Stimulated activated CD4-positive, alpha-beta T cell treated with anti-CD3 and anti-CD28 coated beads, Interleukin-15, amount 100 ng/mL, for 1 hour (primary cell): ENCODE measurements around the gene F13A1.

Experiments
- DNase-seq, 2 donors: peaks; one replicate each; pipeline ENCODE4 v3.0.0-alpha.2; 2020; ENCODE audit warnings: low read depth in 1 of 2, low spot score in 1 of 2

The F13A1 gene

GRCh38 chr6:6195080-6195479 lies 125.4 kb downstream of the F13A1 start:
- DNase-seq = no peak

- DNase-seq = no peak
These were observed 127.2 kb downstream of the F13A1 start for GRCh38 chr6:6193221-6193745.

GRCh38 chr6:6191909-6192308 lies 128.6 kb downstream of the F13A1 start:
- DNase-seq = no peak

DNA sequence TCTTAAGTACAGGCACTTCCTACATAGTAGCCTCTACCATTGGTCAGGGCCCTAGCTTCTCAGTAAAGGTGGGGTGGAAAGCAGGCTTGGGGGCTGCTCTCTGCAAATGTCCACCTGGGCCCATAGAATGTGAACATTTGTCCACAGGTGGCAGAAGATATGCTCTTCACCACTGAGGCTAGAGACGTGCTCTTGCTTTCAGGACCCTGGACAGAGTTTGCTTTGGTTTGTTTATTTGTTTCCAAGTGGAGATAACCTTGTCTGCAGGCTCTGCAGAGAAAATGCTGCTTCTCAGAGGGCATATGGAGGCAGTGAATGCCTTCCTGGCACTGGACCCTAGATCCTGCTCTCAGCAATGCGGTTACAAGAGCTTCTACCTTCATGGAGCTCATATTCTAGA lies 129.0 kb downstream of the F13A1 start:
- DNase-seq = no peak

DNA sequence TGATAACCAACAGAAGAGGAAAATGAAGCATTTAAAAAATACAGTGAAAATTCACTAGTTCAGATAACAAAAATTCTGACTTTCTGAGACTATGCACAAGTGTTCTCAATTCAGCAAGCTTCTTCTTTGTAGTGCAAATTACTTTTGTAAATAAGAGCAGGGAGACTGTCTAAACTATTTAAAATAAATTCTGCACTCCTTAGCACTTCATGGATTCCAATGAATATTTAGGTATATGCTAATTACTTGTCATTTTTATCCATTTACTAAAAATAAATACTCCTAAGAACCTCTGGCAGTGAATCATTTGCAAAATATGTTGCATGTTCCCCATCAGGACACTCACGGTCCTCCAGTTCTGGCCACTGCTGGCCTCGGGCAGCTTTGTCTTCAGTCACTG lies 139.8 kb downstream of the F13A1 start:
- DNase-seq = no peak

DNA sequence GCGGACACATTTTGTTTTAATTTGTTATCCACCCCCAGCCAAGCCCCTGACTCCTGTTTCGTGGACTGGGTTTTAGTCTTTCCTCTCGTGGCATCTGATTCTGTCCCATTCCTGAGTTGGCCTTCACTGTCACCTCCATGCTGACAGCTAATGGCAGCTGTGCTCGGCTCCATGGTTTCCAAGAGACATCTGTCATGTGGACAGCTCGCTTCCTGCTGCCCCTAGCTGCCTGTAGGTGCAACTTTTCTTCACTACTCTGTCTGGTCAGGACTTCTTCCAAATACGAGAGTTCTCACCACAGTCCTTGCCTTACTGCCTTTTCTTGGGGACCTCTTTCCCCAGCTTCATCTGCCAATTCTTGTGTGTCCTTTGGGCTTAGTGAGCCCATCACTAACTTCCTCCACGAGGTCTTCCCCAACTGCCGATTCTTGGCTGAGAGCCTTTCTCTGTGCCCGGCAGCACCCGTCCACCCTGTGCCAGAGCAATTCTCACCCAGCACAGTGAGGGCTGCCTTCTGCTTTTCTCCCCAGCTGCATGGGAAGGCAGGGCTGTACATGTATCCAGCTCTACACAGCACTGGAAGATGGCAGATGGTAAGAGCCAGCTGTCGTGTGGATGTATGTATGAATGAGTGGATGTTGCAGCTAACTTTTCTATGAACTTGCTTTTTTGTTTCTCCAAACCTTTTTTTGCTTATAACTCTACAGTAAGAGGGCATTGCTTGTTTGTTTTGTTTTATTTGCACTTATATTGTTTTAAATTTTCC lies 140.4 kb downstream of the F13A1 start:
- DNase-seq = no peak

GRCh38 chr6:6178795-6179194 lies 141.7 kb downstream of the F13A1 start:
- DNase-seq = no peak

DNA sequence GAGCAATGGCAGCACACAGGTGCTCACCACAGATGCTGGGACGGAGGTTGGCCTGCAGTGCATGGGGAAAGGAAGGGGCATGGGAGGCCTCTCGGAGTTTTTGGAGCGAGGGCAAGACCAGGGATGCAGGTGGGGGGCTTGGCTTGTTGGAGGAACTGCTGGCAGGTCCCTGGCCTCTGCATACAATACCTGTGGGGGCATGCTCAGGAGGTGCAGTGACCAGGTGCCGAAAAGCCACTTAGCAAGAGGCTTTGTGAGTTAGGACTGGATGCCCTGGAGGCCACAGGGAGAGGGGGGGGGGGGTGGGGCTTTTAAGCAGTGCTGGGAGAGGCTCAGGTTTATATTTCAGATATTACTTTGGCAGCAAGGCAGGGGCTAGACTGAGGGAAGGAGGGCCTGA lies 142.7 kb downstream of the F13A1 start:
- DNase-seq = no peak

- no peak for DNase-seq
These were observed 143.8 kb downstream of the F13A1 start for GRCh38 chr6:6176586-6177228.

DNA sequence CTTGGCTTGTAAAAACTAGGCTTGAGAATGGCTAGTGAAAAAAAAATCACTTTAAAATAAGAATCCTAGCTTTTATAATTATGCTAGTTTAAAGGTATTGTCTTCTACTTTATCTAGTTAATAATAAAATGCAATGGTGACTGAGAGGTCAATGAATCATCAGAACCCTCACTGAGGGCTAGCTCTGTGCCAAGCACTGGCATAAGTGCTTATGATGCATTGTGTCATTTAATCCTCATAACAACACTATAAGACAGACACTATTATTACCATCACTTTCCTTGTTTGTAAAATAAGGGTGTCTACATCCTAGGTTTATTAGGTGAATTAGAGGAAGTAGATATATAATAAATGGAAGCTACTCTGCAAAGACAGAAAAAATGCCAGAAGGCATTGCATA lies 144.3 kb downstream of the F13A1 start:
- no peak for DNase-seq

DNA sequence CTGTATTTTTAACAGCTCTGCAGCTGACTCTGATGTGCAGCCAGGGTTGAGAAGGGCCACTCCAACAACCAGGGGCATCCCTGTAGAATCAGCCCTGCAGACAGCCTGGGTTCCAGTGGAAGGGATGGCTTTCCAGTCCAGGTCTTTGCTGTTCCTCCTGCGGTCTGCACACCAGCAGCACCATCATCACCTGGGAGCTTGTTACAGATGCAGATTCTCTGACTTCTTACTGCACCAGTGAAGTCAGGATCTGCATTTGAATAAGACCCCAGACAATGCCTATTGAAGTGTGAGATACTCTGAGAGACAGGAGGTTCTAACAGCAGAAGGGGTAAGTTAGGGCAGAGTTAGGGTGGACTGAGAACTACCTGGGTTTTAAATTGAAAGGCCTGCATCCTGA lies 151.3 kb downstream of the F13A1 start:
- no peak for DNase-seq

- no peak for DNase-seq
These were observed 154.4 kb downstream of the F13A1 start for GRCh38 chr6:6166064-6166463.

DNA sequence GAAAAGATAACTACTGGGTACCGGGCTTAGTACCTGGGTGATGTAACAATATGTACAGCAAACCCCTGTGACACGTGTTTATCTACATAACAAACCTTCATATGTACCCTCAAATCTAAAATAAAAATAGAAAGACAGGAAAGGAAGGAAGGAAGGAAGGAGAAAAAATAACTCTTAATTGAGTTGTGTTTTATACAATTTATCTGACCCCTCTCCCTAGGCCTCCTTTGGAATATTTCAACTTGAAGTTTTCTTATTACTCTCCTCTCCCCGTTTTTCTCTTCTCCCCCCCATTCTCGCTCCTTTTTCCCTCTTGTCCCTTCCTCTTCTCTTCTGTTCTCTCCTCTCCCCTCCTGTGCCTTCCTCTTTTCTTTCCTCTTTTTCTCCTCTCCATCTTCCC lies 156.1 kb downstream of the F13A1 start:
- no peak for DNase-seq

DNA sequence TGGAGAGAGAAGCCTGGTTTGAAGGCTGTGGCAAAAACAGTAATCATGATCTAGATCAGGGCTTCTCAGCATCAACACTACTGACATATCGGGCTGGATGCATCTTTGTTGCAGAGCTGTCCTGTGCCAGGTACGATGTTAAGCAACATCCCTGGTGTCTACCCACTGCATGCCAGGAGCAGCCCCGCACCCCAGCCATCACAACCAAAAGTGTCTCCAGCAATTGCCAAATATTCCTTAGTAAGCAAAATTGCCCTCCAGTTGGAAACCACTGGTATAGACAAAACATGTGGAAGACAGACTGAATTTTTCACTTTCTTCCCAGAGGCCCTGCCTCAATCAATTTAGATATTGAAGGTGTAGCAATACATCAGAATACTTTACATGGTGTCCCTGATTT lies 166.1 kb downstream of the F13A1 start:
- DNase-seq = no peak

- DNase-seq = no peak
These were observed 168.4 kb downstream of the F13A1 start for GRCh38 chr6:6152060-6152459.

DNA sequence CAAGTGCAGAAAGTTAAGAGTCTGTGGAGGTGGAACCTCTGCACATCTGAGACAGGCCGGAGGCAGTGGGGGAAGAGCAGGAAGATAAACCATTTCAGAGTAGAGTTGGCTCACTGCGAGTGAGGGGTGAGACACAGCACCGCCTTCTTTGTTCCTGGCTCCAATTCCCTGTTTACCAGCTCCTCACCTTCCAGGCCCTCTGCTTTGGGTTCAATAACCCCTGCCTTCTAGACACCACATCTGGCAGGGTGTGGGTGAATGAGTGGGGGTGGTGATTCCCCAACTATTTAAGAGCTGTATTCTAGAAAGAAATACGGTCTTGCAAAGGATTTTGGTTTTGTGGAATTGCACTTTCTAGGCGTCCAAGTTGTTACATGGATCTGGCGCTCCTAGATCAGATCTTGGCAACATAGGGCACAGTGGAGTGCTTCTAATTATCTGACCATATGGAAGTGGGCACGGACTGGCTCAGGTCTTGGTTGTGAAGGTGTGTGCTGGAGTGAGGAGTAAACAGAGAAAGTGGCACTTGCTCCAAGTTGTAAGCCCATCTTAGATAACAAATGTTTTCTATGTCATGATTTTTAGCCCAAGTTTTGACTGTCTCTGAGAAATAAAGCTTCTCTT lies 172.2 kb downstream of the F13A1 start:
- DNase-seq = no peak

DNA sequence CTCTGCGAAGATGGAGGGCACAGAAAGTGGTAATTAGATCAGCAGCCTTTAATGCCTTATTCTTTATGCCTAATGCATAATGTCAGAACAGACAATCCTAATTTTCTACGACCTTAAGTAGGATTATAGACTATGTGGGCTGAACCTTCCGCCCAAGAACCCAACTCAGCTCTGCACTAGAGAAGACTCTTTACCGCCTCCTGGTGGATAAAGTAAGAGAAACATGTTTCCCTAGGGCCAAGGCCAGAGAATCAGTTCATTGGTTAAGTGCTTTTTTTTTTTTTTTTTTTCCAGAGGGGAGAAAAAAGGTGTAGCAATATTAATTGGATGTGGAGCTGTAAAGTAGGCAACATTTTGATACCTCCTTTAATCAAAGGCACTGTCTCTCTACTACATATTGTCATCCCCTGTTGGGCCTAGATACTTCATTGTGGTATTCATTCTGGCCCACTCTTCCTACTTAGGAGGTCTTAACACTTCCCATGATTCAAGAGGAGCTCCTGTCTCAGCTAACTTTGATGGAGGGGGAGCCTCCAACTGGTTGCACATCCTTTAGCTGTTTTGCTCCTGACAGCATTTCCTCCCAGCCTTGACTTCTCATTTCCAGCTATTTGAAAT lies 188.9 kb downstream of the F13A1 start:
- DNase-seq = no peak

DNA sequence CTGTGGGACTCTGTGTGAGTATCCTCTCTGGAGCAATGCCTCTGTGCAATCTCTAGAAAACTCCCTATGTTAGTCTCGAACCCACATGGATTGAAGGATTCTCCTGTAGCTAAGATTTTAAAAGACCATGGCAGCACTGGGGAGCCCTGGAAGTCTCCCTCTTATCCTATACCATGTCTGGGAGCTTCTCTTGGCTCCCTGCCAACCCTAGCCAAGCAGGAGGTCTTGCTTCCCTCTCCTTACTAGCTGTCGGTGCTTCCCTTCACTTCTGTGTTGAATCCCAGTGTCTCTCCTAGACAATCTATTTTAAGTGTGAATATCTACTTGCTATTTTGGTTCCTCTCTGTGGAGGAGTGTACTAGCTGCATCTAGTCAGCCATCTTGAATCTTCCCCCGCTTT lies 195.0 kb downstream of the F13A1 start:
- no peak for DNase-seq

- DNase-seq = no peak
These were observed 196.7 kb downstream of the F13A1 start for GRCh38 chr6:6123803-6124202.

DNA sequence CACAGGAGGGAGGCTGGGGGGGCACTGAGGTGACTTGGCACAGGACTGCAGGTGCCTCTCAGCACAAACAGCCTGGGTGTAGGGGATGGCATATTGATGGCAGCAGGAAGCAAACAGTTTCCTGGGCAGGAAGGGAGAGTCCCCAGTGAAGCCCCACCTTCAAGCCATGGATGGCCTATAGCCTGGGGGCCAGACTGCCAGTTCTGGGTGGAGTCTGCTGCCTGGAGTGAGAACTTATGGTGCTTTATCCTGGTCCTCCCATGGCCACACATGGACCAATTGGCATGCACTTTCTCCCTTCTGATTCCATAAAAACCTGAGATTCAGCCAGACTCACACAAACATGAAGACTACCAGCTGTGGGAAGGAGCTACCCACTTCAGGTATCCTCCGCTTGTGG lies 198.5 kb downstream of the F13A1 start:
- no peak for DNase-seq

DNA sequence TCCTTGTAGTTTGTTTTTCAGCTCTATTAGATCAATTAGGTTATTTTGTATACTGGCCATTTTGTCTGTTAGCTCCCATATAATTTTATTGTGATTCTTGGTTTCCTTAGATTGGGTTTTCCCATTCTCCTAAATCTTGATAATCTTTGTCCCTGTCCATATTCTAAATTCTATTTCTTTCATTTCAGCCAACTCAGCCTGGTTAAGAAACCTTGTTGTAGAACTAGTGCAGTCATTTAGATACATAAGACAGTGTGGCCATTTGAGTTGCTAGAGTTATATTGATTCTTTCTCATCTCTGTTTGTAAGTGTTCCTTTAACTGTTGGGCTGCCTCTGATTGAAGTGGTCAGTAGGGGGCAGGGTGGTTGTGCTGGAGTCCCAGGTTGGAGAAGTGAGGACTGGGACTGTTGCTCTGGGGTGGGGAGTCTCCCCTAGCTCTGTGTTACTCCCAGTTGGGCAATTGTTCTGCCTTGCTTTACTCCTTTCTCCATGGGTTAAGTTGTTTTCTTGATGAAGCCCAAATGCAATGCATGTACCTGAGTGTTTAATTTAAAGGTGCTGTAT lies 214.9 kb downstream of the F13A1 start:
- no peak for DNase-seq
